Uterine smooth muscle cell (primary cell): ENCODE data around the gene OR5D16. TPM values are rescaled to one million over a fixed set of nuclear protein-coding genes. Genes with fewer than 3 reads are reported as not detected.

ENCODE experiments used
- total RNA-seq: library from RNA; depleted of rRNA; stranded (reverse); fragments of >200 nt; gene quantifications from 2 replicates; pipeline ENCODE4 v1.2.3, GENCODE V29; 2014

OR5D16 gene
- not detected in 2 replicates for total RNA-seq

DNA sequence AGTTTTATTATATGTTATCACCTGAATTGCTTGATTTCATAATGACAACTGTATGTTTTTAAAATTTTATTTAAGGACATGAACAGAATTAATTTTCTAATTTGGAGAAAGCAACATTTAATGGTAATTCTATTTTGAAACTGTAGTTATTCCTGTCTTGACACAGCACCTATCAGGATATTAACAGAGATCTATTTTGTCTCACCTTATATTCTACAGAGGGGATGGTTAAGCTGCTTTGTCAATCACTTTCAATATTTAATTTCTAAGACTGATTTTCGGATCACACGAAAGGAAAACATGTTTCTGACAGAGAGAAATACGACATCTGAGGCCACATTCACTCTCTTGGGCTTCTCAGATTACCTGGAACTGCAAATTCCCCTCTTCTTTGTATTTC lies at the start of gene OR5D16:
TSS of gene OR5D16 (plus strand) at position 301 of the 400 bp plus-strand sequence. CDS start at position 301, 0 bp downstream.

DNA sequence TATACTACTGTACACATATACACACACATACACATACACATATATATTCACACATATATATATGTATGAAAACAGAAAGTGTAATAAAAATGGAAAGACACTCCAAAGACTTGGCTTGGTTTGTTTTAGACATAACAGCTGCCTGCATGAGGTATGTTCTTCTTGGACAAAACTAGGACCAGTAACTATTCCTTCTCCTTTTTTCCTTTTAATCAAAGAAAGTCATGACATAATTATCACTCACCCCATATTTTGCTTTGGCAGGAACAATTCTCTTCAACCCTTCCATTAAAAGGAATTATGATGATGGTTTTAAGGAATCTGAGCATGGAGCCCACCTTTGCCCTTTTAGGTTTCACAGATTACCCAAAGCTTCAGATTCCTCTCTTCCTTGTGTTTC lies 43.3 kb upstream of the OR5D16 start, which contains the start of gene OR5D14:
TSS of gene OR5D14 (plus strand) at position 301 of the 400 bp plus-strand sequence. CDS start at position 301, 0 bp downstream.

DNA sequence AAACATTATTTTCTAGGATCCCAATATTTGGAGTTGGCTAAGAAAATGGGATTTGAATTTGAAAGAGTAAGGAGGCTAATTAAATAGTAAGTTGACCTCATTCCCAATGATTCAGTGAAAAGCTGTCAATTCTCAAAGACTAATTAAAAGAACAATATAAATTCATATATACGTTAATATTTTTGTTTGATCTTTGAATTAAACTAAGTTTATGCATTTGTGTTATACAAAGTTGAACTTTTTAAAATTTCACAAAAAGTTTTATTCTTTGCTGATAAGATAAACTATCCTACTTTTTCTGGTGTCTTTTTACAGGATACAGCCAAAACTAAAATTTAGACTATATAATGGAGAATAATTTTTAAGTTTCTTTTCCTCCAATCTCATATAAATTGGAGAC lies 27.5 kb upstream of the OR5D16 start, which contains the start of gene OR5L1:
TSS of gene OR5L1 (plus strand) at position 301 of the 400 bp plus-strand sequence. CDS start 100 bp downstream, outside the sequence.

DNA sequence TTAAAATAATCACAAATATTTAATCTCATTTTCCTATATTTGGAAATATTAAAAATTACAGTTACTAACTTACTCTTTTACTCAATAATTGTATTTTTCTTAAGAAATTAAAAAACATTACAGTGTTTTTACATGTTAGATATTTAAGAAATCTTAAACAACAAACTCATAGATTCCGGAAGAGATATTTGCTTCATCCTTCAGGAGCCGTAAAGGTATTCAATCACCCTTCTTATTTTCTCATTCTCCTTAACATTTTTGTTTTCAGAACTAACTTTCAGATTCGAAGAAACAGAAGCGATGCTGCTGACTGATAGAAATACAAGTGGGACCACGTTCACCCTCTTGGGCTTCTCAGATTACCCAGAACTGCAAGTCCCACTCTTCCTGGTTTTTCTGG lies 19.2 kb upstream of the OR5D16 start, which contains the start of gene OR5D18:
TSS of gene OR5D18 (plus strand) at position 301 of the 400 bp plus-strand sequence. CDS start at position 301, 0 bp downstream.

DNA sequence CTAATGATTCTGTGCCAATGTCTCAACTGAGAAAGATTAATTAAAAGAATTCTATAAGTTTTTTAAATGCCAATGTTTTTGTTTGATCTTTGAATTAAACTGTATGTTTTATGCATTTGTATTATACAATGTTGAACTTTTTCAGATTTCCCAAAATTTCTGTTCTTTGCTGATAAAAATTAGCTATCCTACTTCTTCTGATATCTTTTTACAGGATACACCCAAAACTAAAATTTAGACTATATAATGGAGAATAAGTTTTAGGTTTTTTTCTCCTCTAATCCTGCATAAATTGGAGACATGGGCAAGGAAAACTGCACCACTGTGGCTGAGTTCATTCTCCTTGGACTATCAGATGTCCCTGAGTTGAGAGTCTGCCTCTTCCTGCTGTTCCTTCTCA lies 11.6 kb upstream of the OR5D16 start, which contains the start of gene OR5L2:
TSS of gene OR5L2 (plus strand) at position 301 of the 400 bp plus-strand sequence. CDS start at position 301, 0 bp downstream.

DNA sequence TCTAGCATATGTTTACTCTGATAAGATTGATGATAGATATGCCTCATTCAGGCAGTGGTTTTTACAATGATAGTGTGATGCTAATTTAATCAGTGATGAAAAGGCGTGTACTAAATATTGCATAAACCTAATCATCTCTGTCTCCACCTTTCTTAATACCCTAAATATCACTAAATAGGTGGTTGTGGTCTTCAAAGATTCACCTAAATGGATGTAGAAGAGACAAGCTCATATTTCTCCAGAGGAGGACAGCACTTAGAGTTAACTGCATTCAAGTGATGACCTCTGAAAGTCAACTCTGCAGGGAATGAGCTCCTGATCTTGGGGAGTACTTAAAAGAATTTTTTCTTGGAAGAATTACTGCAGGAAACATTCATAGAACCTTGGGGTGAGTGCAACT lies 44.4 kb downstream of the OR5D16 start, which contains the start of gene TRIM51:
TSS of gene TRIM51 (plus strand) at position 301 of the 400 bp plus-strand sequence. CDS start 2,132 bp downstream, outside the sequence.

Other genes with a start within 250 kb of the OR5D16 start
- not detected in 2 replicates for gene OR4C11, start 231.1 kb upstream of the OR5D16 start, total RNA-seq
- gene OR4P4, start 203.6 kb upstream of the OR5D16 start, total RNA-seq = not detected in 2 replicates
- not detected in 2 replicates for gene OR4S2, start 190.4 kb upstream of the OR5D16 start, total RNA-seq
- gene OR4C6, start 176.6 kb upstream of the OR5D16 start, total RNA-seq = not detected in 2 replicates
- gene OR5D13, start 65.3 kb upstream of the OR5D16 start, total RNA-seq = not detected in 2 replicates
- not detected in 2 replicates for gene OR5D14, start 43.2 kb upstream of the OR5D16 start, total RNA-seq
- gene OR5L1, start 27.4 kb upstream of the OR5D16 start, total RNA-seq = not detected in 2 replicates
- gene OR5D18, start 19.1 kb upstream of the OR5D16 start, total RNA-seq = not detected in 2 replicates
- not detected in 2 replicates for gene OR5L2, start 11.5 kb upstream of the OR5D16 start, total RNA-seq
- gene TRIM51, start 44.5 kb downstream of the OR5D16 start, total RNA-seq = not detected in 2 replicates
- not detected in 2 replicates for gene OR5W2, start 75.8 kb downstream of the OR5D16 start, total RNA-seq
- gene OR5I1, start 97.6 kb downstream of the OR5D16 start, total RNA-seq = not detected in 2 replicates
- gene OR10AG1, start 131.2 kb downstream of the OR5D16 start, total RNA-seq = not detected in 2 replicates
- not detected in 2 replicates for gene OR5F1, start 155.9 kb downstream of the OR5D16 start, total RNA-seq
- not detected in 2 replicates for gene OR5AS1, start 188.9 kb downstream of the OR5D16 start, total RNA-seq